Dendritic cell treated with granulocyte-macrophage colony-stimulating factor and Interleukin-4, amounts not matched to agents 40 ng/mL and 50 ng/mL, for 4 days (primary cell): ENCODE data around the gene TSC22D3.

Experiments
- H3K27ac Mint-ChIP-seq: one replicate; pipeline ENCODE4 v1.8.0; 2022; ENCODE audit warnings: mild to moderate bottlenecking, mixed read lengths
- H3K27me3 Mint-ChIP-seq: one replicate; pipeline ENCODE4 v1.8.0; 2022; ENCODE audit warnings: mild to moderate bottlenecking, mixed read lengths
- H3K36me3 Mint-ChIP-seq: one replicate; pipeline ENCODE4 v1.8.0; 2022; ENCODE audit warnings: low read depth, mixed read lengths
- H3K4me1 Mint-ChIP-seq: one replicate; pipeline ENCODE4 v1.8.0; 2022; ENCODE audit warnings: low read depth, mixed read lengths
- H3K4me3 Mint-ChIP-seq: one replicate; pipeline ENCODE4 v1.8.0; 2022; ENCODE audit warnings: mild to moderate bottlenecking, moderate library complexity, mixed read lengths
- H3K9me3 Mint-ChIP-seq: one replicate; pipeline ENCODE4 v1.8.0; 2022; ENCODE audit warnings: mixed read lengths
- intact Hi-C: fragments of 100-400 bp; cut with micrococcal nuclease; formaldehyde crosslinking; loops from one replicate; pipeline ENCODE4 v1.15.0; 2022

TSC22D3 gene

GRCh38 chrX:107730991-107731766 is 44.4 kb downstream of the TSC22D3 start:
- Mint-ChIP-seq H3K9me3 (no peaks in the 10 kb centered on the region), H3K27ac (no peak overlapping the region), H3K36me3 (no peaks in the 10 kb centered on the region), H3K4me1 (peaks cover 23% of the 10 kb centered on the region), H3K4me3 (no peak overlapping the region), H3K27me3 (no peaks in the 10 kb centered on the region)
- intact Hi-C loops = no loop called here

- no peaks in the 10 kb centered on the region for H3K27me3 Mint-ChIP-seq
- peaks cover 23% of the 10 kb centered on the region for H3K4me1 Mint-ChIP-seq
- no peaks in the 10 kb centered on the region for H3K36me3 Mint-ChIP-seq
- H3K9me3 Mint-ChIP-seq = no peaks in the 10 kb centered on the region
- H3K27ac Mint-ChIP-seq = no peak overlapping the region
- no peak overlapping the region for H3K4me3 Mint-ChIP-seq
- intact Hi-C loops = no loop called here
Observed at GRCh38 chrX:107730298-107730655, 45.3 kb downstream of the TSC22D3 start.

- H3K4me1 Mint-ChIP-seq = peaks cover 23% of the 10 kb centered on the region
- no peaks in the 10 kb centered on the region for H3K9me3 Mint-ChIP-seq
- no peak overlapping the region for H3K27ac Mint-ChIP-seq
- intact Hi-C loops = no loop called here
- H3K27me3 Mint-ChIP-seq = no peaks in the 10 kb centered on the region
- no peak overlapping the region for H3K4me3 Mint-ChIP-seq
- H3K36me3 Mint-ChIP-seq = no peaks in the 10 kb centered on the region
Observed at GRCh38 chrX:107729558-107730297, 45.9 kb downstream of the TSC22D3 start.

- Mint-ChIP-seq H3K9me3 (no peaks in the 10 kb centered on the region), H3K4me3 (no peak overlapping the region), H3K27ac (no peak overlapping the region), H3K27me3 (peaks cover 6% of the 10 kb centered on the region), H3K4me1 (peaks cover 15% of the 10 kb centered on the region), H3K36me3 (no peaks in the 10 kb centered on the region)
- intact Hi-C loops = no loop called here
Observed at GRCh38 chrX:107728371-107729099, 47.1 kb downstream of the TSC22D3 start.

GRCh38 chrX:107726816-107727534 is 48.6 kb downstream of the TSC22D3 start:
- intact Hi-C loops = no loop called here
- H3K27ac Mint-ChIP-seq = no peak overlapping the region
- H3K4me3 Mint-ChIP-seq = no peak overlapping the region
- no peaks in the 10 kb centered on the region for H3K36me3 Mint-ChIP-seq
- no peaks in the 10 kb centered on the region for H3K9me3 Mint-ChIP-seq
- peaks cover 9% of the 10 kb centered on the region for H3K4me1 Mint-ChIP-seq
- H3K27me3 Mint-ChIP-seq = peaks cover 10% of the 10 kb centered on the region

- H3K9me3 Mint-ChIP-seq = no peaks in the 10 kb centered on the region
- H3K4me3 Mint-ChIP-seq = no peak overlapping the region
- intact Hi-C loops = no loop called here
- peaks cover 12% of the 10 kb centered on the region for H3K4me1 Mint-ChIP-seq
- peaks cover 12% of the 10 kb centered on the region for H3K27me3 Mint-ChIP-seq
- H3K27ac Mint-ChIP-seq = no peak overlapping the region
- no peaks in the 10 kb centered on the region for H3K36me3 Mint-ChIP-seq
Observed at GRCh38 chrX:107725761-107726555, 49.6 kb downstream of the TSC22D3 start.

GRCh38 chrX:107724653-107725052 is 50.9 kb downstream of the TSC22D3 start:
- intact Hi-C loops = no loop called here
- peaks cover 13% of the 10 kb centered on the region for H3K4me1 Mint-ChIP-seq
- H3K9me3 Mint-ChIP-seq = no peaks in the 10 kb centered on the region
- H3K27me3 Mint-ChIP-seq = peaks cover 12% of the 10 kb centered on the region
- no peak overlapping the region for H3K4me3 Mint-ChIP-seq
- H3K27ac Mint-ChIP-seq = no peak overlapping the region
- H3K36me3 Mint-ChIP-seq = no peaks in the 10 kb centered on the region

- Mint-ChIP-seq H3K36me3 (no peaks in the 10 kb centered on the region), H3K4me1 (peaks cover 13% of the 10 kb centered on the region), H3K27me3 (peaks cover 16% of the 10 kb centered on the region), H3K9me3 (no peaks in the 10 kb centered on the region), H3K4me3 (no peak overlapping the region), H3K27ac (peak overlapping the region; percentile 52)
- intact Hi-C loops = no loop called here
Observed at GRCh38 chrX:107723511-107723910, 52.1 kb downstream of the TSC22D3 start.

- H3K4me1 Mint-ChIP-seq = peaks cover 20% of the 10 kb centered on the region
- no peaks in the 10 kb centered on the region for H3K36me3 Mint-ChIP-seq
- H3K27ac Mint-ChIP-seq = peak overlapping the region; percentile 45
- intact Hi-C loops = no loop called here
- no peaks in the 10 kb centered on the region for H3K9me3 Mint-ChIP-seq
- no peak overlapping the region for H3K4me3 Mint-ChIP-seq
- H3K27me3 Mint-ChIP-seq = peaks cover 16% of the 10 kb centered on the region
Observed at GRCh38 chrX:107721966-107722707, 53.5 kb downstream of the TSC22D3 start.

- H3K36me3 Mint-ChIP-seq = peaks cover 5% of the 10 kb centered on the region
- intact Hi-C loops = no loop called here
- H3K27me3 Mint-ChIP-seq = peaks cover 16% of the 10 kb centered on the region
- peak overlapping the region; percentile 45 for H3K27ac Mint-ChIP-seq
- H3K9me3 Mint-ChIP-seq = no peaks in the 10 kb centered on the region
- peaks cover 22% of the 10 kb centered on the region for H3K4me1 Mint-ChIP-seq
- H3K4me3 Mint-ChIP-seq = peak overlapping the region; percentile 47
Observed at GRCh38 chrX:107721318-107721717, 54.3 kb downstream of the TSC22D3 start.

GRCh38 chrX:107718156-107718621 is 57.4 kb downstream of the TSC22D3 start:
- Mint-ChIP-seq H3K36me3 (peaks cover 34% of the 10 kb centered on the region), H3K4me1 (peaks cover 49% of the 10 kb centered on the region), H3K4me3 (no peak overlapping the region), H3K27ac (no peak overlapping the region), H3K9me3 (no peaks in the 10 kb centered on the region), H3K27me3 (peaks cover 7% of the 10 kb centered on the region)
- intact Hi-C loops = loop anchor here (1.0 kb wide), 1 partner anchor 46 kb away; no protein-coding TSS in a partner anchor

- Mint-ChIP-seq H3K4me3 (peak overlapping the region; percentile 96), H3K27me3 (peaks cover 7% of the 10 kb centered on the region), H3K27ac (peak overlapping the region; percentile 91), H3K36me3 (peaks cover 37% of the 10 kb centered on the region), H3K9me3 (no peaks in the 10 kb centered on the region), H3K4me1 (peaks cover 59% of the 10 kb centered on the region)
- intact Hi-C loops = loop anchor here (1.0 kb wide), 1 partner anchor 40 kb away; no protein-coding TSS in a partner anchor
Observed at GRCh38 chrX:107716816-107717700, 58.5 kb downstream of the TSC22D3 start.
